H1 (cell line): ENCODE measurements around the gene RPS28. TPM values are rescaled to one million over a fixed set of nuclear protein-coding genes. Genes with fewer than 3 reads are reported as not detected.

ENCODE experiments used
- TAF1 ChIP-seq: IDR thresholded peaks from 2 replicates; pipeline ENCODE4 v1.6.1; 2011; ENCODE audit warnings: mild to moderate bottlenecking, low read depth, low read length
- polyA plus RNA-seq, 7 experiments: library from polyadenylated mRNA; depleted of rRNA in 3 of 7; stranded (reverse) in 5 of 7; unstranded in 2 of 7; fragments of >200 nt in 5 of 7; fragments of 200-250 nt in 2 of 7; gene quantifications; 1 replicate in 5 of 7; 2 replicates in 1 of 7; 4 replicates in 1 of 7; pipeline versions ENCODE4 v1.2.1 to v1.2.3, GENCODE V29; 2011 to 2013; ENCODE audit warnings: missing spikeins in 2 of 7, mixed read lengths in 2 of 7
- total RNA-seq: library from RNA; stranded (reverse); fragmentation: NEBNext Ultra II Directional; extraction: Animal tissue kit (Norgen Biotek cat#: 25700); gene quantifications from 2 replicates; pipeline ENCODE4 v1.2.1, GENCODE V29; 2021

RPS28 gene
- total and polyA plus RNA-seq, 2 of the 8 experiments (the other 6 are each of a cell fraction or from before 2014, with no cell fraction given): 1,241 to 1,699 TPM

- TF ChIP-seq TAF1: no peak
These were observed 14.8 kb downstream of the RPS28 start (continued) for GRCh38 chr19:8336072-8336569.
